Suprapubic skin (tissue), 4 donors: ENCODE results near the gene DNAJC10.

Source experiments
- EP300 ChIP-seq: sonication (generic); formaldehyde crosslinking; IDR thresholded peaks from one replicate; pipeline ENCODE4 v1.6.1; 2017; ENCODE audit warnings: antibody characterized with exemption
- POLR2A ChIP-seq, 2 donors: fragments of 450-650 bp; IDR thresholded peaks; one replicate each; pipeline ENCODE4 v1.6.1; 2017; ENCODE audit warnings: antibody characterized with exemption in 2 of 2, mild to moderate bottlenecking in 2 of 2, moderate library complexity in 2 of 2
- POLR2AphosphoS5 ChIP-seq, 3 donors: sonication (generic); formaldehyde crosslinking; IDR thresholded peaks; one replicate each; pipeline ENCODE4 v1.6.1; 2017; ENCODE audit warnings: antibody characterized with exemption in 3 of 3
- TF ChIP-seq, protein P1 (sequence below), 2 donors: fragments of 200-600 bp in 1 of 2; fragments of 450-650 bp in 1 of 2; sonication (generic) in 1 of 2; IDR thresholded peaks; one replicate each; pipeline ENCODE4 v1.5.1; 2016 to 2019; ENCODE audit warnings: antibody characterized with exemption in 2 of 2, mild to moderate bottlenecking in 1 of 2, moderate library complexity in 1 of 2

DNA sequence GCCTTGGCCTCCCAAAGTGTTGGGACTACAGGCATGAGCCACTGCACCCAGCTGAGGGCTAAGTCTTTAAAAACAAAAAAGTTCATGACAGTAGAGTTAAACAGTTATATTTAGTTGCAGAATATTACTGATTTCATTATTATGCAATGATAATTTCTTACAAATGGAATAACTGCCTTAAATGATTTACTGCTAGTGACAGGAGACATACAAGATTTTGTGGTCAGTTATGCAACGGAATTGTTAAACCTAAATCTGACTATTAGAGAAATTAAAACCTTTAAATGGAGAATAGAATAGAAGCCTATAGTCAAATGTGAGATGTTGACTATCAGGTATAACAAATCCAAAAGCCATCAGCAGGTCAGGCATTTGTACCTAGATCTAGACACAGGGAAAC is 10.3 kb upstream of the DNAJC10 start:
- TF ChIP-seq, protein P1, sequence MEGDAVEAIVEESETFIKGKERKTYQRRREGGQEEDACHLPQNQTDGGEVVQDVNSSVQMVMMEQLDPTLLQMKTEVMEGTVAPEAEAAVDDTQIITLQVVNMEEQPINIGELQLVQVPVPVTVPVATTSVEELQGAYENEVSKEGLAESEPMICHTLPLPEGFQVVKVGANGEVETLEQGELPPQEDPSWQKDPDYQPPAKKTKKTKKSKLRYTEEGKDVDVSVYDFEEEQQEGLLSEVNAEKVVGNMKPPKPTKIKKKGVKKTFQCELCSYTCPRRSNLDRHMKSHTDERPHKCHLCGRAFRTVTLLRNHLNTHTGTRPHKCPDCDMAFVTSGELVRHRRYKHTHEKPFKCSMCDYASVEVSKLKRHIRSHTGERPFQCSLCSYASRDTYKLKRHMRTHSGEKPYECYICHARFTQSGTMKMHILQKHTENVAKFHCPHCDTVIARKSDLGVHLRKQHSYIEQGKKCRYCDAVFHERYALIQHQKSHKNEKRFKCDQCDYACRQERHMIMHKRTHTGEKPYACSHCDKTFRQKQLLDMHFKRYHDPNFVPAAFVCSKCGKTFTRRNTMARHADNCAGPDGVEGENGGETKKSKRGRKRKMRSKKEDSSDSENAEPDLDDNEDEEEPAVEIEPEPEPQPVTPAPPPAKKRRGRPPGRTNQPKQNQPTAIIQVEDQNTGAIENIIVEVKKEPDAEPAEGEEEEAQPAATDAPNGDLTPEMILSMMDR (IDR thresholded peaks at IDR 0.05): no peak
- no peak for TF ChIP-seq POLR2A (IDR thresholded peaks at IDR 0.05)
- no peak for TF ChIP-seq EP300
- TF ChIP-seq POLR2AphosphoS5 (IDR thresholded peaks at IDR 0.05): no peak
